Measurements from ENCODE around the gene CABP7.

DNA sequence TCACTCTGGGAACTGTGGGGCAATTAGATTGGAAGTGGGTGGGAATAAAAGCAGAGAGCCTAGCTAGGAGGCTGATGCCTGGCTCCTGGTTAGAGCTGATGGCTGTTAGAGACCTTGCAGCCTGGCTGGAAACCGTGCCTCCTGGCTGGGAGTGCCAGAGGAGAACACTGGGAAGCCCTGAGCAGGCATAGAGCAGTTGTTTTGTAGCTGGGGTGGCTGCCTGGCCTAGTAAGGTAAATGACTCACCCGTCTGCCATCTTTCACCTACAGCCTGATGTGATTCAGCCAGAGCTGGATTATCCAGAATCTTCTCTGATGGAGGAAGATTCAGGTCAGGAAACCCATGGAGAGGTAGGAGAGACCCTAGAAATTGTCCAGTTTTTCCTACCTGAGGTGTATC lies 53.4 kb downstream of the CABP7 start:
- TF ChIP-seq, protein P1, sequence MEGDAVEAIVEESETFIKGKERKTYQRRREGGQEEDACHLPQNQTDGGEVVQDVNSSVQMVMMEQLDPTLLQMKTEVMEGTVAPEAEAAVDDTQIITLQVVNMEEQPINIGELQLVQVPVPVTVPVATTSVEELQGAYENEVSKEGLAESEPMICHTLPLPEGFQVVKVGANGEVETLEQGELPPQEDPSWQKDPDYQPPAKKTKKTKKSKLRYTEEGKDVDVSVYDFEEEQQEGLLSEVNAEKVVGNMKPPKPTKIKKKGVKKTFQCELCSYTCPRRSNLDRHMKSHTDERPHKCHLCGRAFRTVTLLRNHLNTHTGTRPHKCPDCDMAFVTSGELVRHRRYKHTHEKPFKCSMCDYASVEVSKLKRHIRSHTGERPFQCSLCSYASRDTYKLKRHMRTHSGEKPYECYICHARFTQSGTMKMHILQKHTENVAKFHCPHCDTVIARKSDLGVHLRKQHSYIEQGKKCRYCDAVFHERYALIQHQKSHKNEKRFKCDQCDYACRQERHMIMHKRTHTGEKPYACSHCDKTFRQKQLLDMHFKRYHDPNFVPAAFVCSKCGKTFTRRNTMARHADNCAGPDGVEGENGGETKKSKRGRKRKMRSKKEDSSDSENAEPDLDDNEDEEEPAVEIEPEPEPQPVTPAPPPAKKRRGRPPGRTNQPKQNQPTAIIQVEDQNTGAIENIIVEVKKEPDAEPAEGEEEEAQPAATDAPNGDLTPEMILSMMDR (IDR thresholded peaks at IDR 0.05; ENCODE audit: control extremely low read depth in 1 of 3, insufficient read depth in 1 of 3, low read depth in 1 of 3, low read length in 3 of 3) = no peak
- peak; percentile 71; the same call in 1 of the 2 replicates for TF ChIP-seq POLR2AphosphoS5 (IDR thresholded peaks at IDR 0.05; ENCODE audit: low read depth, low read length)
- no peak for TF ChIP-seq POLR2A (IDR thresholded peaks at IDR 0.05; ENCODE audit: control extremely low read depth in 1 of 2, low read depth in 2 of 2, low read length in 2 of 2)
- TF ChIP-seq, protein P2, sequence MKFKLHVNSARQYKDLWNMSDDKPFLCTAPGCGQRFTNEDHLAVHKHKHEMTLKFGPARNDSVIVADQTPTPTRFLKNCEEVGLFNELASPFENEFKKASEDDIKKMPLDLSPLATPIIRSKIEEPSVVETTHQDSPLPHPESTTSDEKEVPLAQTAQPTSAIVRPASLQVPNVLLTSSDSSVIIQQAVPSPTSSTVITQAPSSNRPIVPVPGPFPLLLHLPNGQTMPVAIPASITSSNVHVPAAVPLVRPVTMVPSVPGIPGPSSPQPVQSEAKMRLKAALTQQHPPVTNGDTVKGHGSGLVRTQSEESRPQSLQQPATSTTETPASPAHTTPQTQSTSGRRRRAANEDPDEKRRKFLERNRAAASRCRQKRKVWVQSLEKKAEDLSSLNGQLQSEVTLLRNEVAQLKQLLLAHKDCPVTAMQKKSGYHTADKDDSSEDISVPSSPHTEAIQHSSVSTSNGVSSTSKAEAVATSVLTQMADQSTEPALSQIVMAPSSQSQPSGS (IDR thresholded peaks at IDR 0.05; ENCODE audit: low read length) = no peak
- no peak for TF ChIP-seq EZH2 (IDR thresholded peaks at IDR 0.05; ENCODE audit: low read depth, low read length, severe bottlenecking)
- TF ChIP-seq, protein P3, sequence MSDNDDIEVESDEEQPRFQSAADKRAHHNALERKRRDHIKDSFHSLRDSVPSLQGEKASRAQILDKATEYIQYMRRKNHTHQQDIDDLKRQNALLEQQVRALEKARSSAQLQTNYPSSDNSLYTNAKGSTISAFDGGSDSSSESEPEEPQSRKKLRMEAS (IDR thresholded peaks at IDR 0.05) = no peak
- TF ChIP-seq KDM5A (IDR thresholded peaks at IDR 0.05; ENCODE audit: low read length) = no peak
- TF ChIP-seq HDAC2 (IDR thresholded peaks at IDR 0.05; ENCODE audit: borderline replicate concordance in 1 of 2, low read depth in 2 of 2, low read length in 2 of 2) = no peak
- no peak for TF ChIP-seq YY1 (IDR thresholded peaks at IDR 0.05; ENCODE audit: low read depth, low read length)
- TF ChIP-seq RAD21 (IDR thresholded peaks at IDR 0.05 in 1 of 2, conservative IDR thresholded peaks at IDR 0.05 in 1 of 2; ENCODE audit: low read depth in 2 of 2, low read length in 2 of 2) = no peak
- TF ChIP-seq, protein P4, sequence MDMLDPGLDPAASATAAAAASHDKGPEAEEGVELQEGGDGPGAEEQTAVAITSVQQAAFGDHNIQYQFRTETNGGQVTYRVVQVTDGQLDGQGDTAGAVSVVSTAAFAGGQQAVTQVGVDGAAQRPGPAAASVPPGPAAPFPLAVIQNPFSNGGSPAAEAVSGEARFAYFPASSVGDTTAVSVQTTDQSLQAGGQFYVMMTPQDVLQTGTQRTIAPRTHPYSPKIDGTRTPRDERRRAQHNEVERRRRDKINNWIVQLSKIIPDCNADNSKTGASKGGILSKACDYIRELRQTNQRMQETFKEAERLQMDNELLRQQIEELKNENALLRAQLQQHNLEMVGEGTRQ (IDR thresholded peaks at IDR 0.05; ENCODE audit: low read length) = no peak
- TF ChIP-seq SRF (IDR thresholded peaks at IDR 0.05; ENCODE audit: low read depth, low read length) = no peak

Measured in H1 (cell line).